T-helper 17 cell (primary cell): ENCODE results near the gene PDP2. TPM values are rescaled to one million over a fixed set of nuclear protein-coding genes. Genes with fewer than 3 reads are reported as not detected.

Source experiments
- ATAC-seq: fragments of 150-1000 bp; cut with Tn5 transposase; 2 replicates; pipeline ENCODE4 v1.10.0; 2021; ENCODE audit warnings: mild to moderate bottlenecking, moderate library complexity
- DNase-seq, 3 donors: peaks; one replicate each; pipeline versions ENCODE4 v3.0.0 to v3.0.0-alpha.2; 2020 to 2021
- H3K9me3 ChIP-seq: one replicate; pipeline ENCODE4 v1.7.0; 2013; ENCODE audit warnings: low read length, mild to moderate bottlenecking; ENCODE audit not compliant: control insufficient read depth, poor library complexity, severe bottlenecking
- H3K27ac Mint-ChIP-seq: one replicate; pipeline ENCODE4 v1.8.0; 2022; ENCODE audit warnings: mild to moderate bottlenecking, moderate library complexity, mixed read lengths
- H3K27me3 Mint-ChIP-seq: one replicate; pipeline ENCODE4 v1.8.0; 2022; ENCODE audit warnings: mixed read lengths
- H3K36me3 Mint-ChIP-seq: one replicate; pipeline ENCODE4 v1.8.0; 2022; ENCODE audit warnings: low read depth, mixed read lengths
- H3K4me1 Mint-ChIP-seq: one replicate; pipeline ENCODE4 v1.8.0; 2022; ENCODE audit warnings: mild to moderate bottlenecking, mixed read lengths
- H3K4me3 Mint-ChIP-seq: one replicate; pipeline ENCODE4 v1.8.0; 2022; ENCODE audit warnings: mild to moderate bottlenecking, moderate library complexity, mixed read lengths
- total RNA-seq, 4 donors: library from RNA in 2 of 4; stranded (reverse) in 2 of 4; gene quantifications; one replicate each; pipeline ENCODE4 v1.2.3 and lab custom pipeline; 2022 to 2026

PDP2 gene
- total RNA-seq, 2 donors from 2014 or later, result 5.8 to 8.9 TPM

DNA sequence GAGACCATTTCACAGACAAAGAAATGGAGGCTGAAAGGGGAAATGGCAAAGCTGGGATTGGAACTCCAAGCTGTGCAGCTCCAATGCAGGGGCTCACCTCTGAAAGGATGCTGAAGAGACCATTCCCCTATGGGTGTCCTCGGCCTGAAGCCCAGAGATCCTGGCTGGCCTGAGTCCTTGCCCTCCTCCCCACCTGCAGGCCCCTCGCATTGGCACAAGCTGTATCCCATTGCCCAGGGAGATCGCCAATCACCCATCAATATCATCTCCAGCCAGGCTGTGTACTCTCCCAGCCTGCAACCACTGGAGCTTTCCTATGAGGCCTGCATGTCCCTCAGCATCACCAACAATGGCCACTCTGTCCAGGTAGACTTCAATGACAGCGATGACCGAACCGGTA, 33.5 kb upstream of the PDP2 start:
- peaks cover 2% of the 10 kb centered on the region for H3K4me1 Mint-ChIP-seq
- no peak for DNase-seq
- H3K4me3 Mint-ChIP-seq, result no peak overlapping the region
- H3K27me3 Mint-ChIP-seq, result peaks cover 53% of the 10 kb centered on the region
- no peak for ATAC-seq
- no peaks in the 10 kb centered on the region for H3K9me3 ChIP-seq
- no peak overlapping the region for H3K27ac Mint-ChIP-seq
- H3K36me3 Mint-ChIP-seq, result peaks cover 2% of the 10 kb centered on the region

DNA sequence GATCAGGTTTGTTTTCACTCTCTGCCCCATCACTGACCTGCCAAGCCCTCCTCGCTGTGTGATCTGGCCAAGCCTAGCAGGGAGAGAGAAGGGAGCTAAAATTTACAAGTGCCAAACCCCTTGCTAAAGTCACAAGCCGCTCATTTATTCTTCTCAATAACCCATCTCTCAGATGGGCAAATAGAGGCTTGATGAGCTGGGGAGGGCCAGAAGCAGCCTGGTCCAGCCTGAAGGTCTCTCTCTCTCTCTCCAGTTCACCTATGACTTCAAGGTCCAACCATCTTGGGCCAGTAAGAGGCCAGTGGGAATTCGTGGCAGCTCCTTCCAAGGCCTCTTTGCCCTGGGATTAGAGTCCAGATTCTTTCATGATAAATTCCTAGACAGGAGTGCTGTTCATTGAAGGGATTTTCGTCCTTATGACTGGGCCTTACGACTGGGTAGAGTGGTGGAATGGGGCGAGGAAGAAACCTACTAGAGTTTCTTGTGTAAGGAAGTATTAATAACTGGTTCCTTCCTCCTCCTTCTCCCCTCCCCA, 32.7 kb upstream of the PDP2 start:
- Mint-ChIP-seq H3K4me3 (no peak overlapping the region), H3K4me1 (peaks cover 2% of the 10 kb centered on the region), H3K27ac (no peak overlapping the region), H3K27me3 (peaks cover 49% of the 10 kb centered on the region), H3K36me3 (peaks cover 2% of the 10 kb centered on the region)
- DNase-seq (no peak), ATAC-seq (no peak)
- H3K9me3 ChIP-seq, result no peaks in the 10 kb centered on the region

DNA sequence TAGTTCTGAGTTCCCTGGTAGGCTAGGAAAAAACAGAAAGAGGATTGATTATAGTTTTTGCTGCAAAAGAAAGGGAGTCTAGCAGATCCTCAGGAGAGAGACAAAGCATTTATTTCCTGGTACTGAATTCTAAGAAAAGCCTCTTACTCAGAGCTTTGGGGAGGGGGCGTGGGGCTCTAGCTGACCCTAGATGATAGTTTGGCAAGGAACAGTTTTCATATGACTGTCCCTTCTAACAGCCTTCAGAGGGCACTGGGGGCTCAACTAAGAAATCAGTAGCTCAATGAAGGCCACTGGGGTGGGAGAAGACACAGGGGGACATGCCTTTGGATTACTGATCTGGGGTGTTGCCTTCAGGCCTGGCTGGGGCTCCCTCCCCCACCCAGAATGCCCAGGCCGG, 32.1 kb upstream of the PDP2 start:
- Mint-ChIP-seq H3K4me1 (peaks cover 2% of the 10 kb centered on the region), H3K4me3 (no peak overlapping the region), H3K36me3 (peaks cover 2% of the 10 kb centered on the region), H3K27me3 (peaks cover 43% of the 10 kb centered on the region), H3K27ac (no peak overlapping the region)
- H3K9me3 ChIP-seq, result no peaks in the 10 kb centered on the region
- DNase-seq, result no peak
- ATAC-seq, result no peak

DNA sequence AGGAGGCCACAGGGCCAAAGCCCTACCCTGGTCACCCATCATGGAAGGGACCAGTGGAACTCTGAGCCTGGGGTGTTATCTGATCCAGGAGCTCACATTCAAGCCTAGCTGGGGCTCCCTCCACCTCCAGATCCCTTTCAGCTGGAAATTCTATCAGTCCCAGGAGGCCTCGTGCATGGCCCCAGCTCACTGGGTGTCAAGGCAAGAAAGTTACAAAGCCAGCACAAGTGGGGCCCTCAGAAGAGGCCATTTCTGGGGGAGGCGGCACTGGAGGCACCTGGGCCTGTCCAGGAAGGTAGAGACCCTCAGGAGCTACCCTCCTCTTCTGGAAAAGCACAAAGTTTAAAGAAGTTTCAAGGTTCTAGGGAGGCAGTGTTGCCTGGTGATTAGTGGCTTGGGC, 31.3 kb upstream of the PDP2 start:
- peaks cover 2% of the 10 kb centered on the region for H3K36me3 Mint-ChIP-seq
- no peak for ATAC-seq
- H3K4me3 Mint-ChIP-seq, result no peak overlapping the region
- H3K27ac Mint-ChIP-seq, result no peak overlapping the region
- H3K4me1 Mint-ChIP-seq, result peaks cover 1% of the 10 kb centered on the region
- peaks cover 35% of the 10 kb centered on the region for H3K27me3 Mint-ChIP-seq
- no peaks in the 10 kb centered on the region for H3K9me3 ChIP-seq
- no peak for DNase-seq

DNA sequence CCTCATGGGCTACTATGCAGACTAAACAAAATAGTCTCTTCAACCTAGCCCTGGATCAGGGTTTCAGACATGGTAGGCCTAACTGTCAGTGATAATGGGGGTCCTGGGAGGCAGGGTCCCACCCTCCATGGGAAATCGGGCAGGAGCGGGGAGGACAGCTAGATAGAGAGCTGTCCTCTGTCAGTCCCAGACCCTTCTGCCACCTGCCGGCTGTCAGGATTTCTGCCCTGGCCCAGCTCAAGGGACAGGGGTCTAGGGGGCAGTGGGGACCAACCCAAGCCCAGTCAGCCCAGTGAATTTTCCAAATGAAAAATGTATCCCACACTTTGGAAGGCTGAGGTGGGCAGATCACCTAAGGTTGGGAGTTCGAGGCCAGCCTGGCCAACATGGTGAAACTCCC, 30.8 kb upstream of the PDP2 start:
- ATAC-seq (no peak), DNase-seq (no peak)
- H3K27me3 Mint-ChIP-seq, result peaks cover 34% of the 10 kb centered on the region
- no peak overlapping the region for H3K4me3 Mint-ChIP-seq
- H3K9me3 ChIP-seq, result no peaks in the 10 kb centered on the region
- H3K36me3 Mint-ChIP-seq, result peaks cover 2% of the 10 kb centered on the region
- H3K27ac Mint-ChIP-seq, result no peak overlapping the region
- H3K4me1 Mint-ChIP-seq, result peaks cover 2% of the 10 kb centered on the region

DNA sequence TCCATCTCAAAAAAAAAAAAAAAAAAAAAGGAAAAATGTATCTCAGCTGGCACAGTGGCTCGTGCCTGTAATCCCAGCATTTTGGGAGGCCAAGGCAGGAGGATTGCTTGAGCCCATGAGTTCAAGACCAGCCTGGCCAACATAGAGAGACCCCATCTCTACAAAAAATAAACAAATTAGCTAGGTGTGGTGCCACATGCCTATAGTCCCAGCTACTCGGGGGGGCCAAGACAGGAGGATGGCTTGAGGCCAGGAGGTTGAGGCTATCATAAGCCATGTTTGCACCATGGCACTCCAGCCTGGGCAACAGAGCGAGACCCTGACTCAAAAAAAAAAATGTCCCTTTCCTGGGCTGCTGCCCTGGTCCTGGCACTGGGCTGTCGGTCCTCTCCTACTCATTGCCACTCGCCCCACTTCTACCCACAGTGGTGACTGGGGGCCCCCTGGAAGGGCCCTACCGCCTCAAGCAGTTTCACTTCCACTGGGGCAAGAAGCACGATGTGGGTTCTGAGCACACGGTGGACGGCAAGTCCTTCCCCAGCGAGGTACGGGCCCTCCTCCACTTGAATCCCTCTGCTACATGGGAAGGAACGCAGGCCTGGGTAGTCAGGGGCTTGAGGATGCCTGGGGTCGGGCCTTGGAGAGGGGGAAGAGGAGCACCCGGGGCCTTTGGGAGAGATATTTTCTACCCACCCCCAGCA, 30.1 kb upstream of the PDP2 start:
- ATAC-seq, result no peak
- H3K9me3 ChIP-seq, result no peaks in the 10 kb centered on the region

DNA sequence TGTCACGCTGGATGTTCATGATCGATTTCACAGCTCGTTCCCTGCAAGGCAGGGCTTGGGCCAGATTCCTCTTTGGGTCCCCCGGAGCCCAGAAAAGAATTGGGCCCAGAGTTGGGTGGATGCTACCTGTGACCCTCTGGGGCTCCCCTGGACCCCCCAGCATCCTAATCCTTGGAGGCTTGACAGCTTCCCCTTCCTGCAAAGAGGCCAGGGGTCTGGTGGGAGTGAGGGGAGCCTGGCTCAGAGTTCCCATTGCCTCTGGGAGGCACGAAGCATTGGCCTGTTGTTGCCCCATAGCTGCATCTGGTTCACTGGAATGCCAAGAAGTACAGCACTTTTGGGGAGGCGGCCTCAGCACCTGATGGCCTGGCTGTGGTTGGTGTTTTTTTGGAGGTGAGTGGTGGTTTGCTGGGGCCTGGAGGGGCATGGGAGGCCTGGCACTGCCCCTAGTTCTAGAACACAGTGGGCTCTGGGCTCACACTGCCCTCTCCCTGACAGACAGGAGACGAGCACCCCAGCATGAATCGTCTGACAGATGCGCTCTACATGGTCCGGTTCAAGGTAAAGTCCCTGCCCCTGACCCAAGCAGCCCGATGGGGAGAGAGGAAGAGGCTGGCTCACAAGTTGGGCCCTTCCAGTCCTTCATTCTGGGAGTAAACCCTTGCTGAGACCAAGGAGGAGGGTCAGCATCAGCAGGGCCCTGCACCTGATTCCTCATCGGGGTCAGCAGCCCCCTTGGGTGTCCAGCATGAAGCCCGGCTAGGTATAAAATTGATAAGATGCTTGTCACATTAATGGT, 28.9 kb upstream of the PDP2 start:
- Mint-ChIP-seq H3K27ac (no peak overlapping the region), H3K4me3 (no peak overlapping the region), H3K27me3 (peaks cover 19% of the 10 kb centered on the region), H3K4me1 (peaks cover 2% of the 10 kb centered on the region), H3K36me3 (no peaks in the 10 kb centered on the region)
- ATAC-seq, result no peak
- no peak for DNase-seq
- no peaks in the 10 kb centered on the region for H3K9me3 ChIP-seq

More for the DNA sequence above, 30.1 kb upstream of the PDP2 start:
- no peak overlapping the region for H3K4me3 Mint-ChIP-seq
- peaks cover 30% of the 10 kb centered on the region for H3K27me3 Mint-ChIP-seq
- peaks cover 2% of the 10 kb centered on the region for H3K36me3 Mint-ChIP-seq
- H3K27ac Mint-ChIP-seq, result no peak overlapping the region
- peaks cover 2% of the 10 kb centered on the region for H3K4me1 Mint-ChIP-seq
- DNase-seq, result no peak

DNA sequence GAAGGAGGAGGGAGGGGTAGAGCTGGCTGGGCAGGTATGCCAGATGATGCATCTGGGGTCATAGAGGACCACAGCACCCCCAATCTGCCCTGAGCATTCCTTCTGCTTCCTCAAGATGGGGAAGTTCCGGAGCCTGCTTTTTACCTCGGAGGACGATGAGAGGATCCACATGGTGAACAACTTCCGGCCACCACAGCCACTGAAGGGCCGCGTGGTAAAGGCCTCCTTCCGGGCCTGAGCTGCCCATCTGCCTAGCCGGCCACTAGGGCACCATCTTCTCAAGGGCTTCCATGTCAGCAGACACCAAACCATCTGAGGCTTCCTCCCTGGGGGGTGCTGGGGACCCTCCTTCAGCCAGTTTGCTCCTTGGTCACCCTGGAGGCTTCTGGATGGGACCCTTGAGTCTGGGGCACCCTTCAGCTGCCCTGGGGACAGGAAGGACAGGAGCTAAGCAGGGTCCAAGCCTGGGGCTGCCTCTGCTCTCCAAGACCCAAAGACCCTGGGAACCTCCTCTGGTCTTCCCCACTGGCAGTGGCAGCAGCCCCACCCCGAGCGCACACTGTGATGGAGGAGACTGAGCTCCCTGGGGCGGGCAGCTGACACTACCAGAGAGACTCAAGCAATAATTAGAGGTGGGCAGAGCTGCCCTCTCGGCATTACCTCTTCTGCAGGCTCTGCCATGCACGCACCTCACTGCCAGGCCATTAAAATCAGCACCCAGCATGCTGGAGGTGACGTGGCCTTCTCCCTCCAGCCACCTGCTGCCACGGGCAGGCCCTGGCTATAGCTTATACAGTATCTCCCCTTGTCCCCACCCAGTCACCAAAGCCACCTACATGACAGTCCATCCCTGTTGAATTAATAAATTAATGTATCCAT, 26.8 kb upstream of the PDP2 start:
- Mint-ChIP-seq H3K27ac (no peak overlapping the region), H3K36me3 (no peaks in the 10 kb centered on the region), H3K4me1 (peaks cover 4% of the 10 kb centered on the region), H3K4me3 (no peak overlapping the region), H3K27me3 (peaks cover 2% of the 10 kb centered on the region)
- DNase-seq (no peak), ATAC-seq (no peak)
- no peaks in the 10 kb centered on the region for H3K9me3 ChIP-seq

DNA sequence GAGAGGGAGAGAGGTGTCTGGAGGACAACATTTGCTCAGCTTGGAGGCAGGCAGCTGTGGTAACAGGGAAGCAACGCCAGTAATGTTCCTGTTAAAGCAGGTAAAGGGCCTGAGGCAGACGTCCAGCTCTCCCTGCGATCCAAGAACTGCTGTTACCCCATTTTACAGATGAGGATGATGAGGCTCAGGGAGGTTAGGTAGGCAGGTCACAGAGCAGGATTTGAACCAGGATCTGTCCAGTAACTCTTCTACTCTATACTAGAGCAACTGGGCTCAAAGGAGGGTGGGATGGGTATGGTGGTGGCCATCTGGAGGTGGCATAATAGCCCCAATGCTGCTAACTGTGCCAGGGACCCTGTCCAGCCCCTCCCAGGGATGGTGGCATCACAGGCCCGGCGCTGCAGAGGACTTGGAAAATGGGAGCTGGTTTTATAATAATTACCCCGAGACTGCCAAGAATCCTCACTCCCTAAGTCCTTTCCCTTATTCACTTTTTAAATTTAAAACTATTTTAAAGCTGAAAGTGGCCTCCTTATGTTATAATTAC, 24.1 kb upstream of the PDP2 start:
- Mint-ChIP-seq H3K27ac (no peak overlapping the region), H3K4me1 (peaks cover 7% of the 10 kb centered on the region), H3K27me3 (no peaks in the 10 kb centered on the region), H3K36me3 (no peaks in the 10 kb centered on the region), H3K4me3 (no peak overlapping the region)
- no peaks in the 10 kb centered on the region for H3K9me3 ChIP-seq
- DNase-seq (no peak), ATAC-seq (no peak)

DNA sequence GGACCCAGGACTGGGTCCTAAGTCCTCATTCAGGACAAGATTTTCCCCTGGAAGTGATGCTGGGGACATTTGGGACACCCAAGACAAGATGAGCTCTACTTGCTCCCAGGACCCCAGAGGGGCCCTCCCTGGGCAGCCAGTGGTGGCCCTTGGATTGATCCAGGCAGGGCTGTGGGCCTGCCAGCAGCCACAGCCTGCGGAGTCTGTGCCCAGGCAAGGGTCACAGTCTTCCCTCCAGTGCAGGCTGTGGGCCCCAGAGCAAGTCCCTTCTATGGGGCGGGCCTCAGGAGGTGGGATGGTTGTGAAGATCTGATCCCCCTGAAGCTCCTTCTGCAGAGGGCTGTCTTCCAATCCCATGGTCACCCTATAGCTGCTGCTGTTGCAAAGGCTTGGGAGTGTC, 23.5 kb upstream of the PDP2 start:
- no peak overlapping the region for H3K27ac Mint-ChIP-seq
- DNase-seq, result no peak
- no peaks in the 10 kb centered on the region for H3K27me3 Mint-ChIP-seq

DNA sequence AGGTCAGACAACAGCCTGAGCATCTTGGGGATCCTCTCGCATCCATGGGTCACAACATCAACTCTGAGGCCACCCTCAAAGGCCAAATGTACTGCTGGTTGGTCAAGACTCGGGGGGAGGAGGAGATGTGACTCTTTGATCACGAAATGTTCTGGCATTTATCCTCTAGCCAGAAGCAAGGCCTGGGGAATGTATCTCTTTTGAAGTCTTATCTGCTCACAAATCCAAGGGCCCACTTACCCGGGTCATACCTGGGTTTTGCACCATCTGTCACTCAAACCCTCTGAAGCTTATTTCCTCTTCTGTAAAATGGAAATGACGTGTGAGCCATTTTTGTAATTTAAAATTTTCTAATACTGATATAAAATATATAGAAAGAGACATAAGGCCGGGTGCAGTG, 22.9 kb upstream of the PDP2 start:
- ATAC-seq, result no peak
- H3K27ac Mint-ChIP-seq, result no peak overlapping the region
- H3K36me3 Mint-ChIP-seq, result no peaks in the 10 kb centered on the region
- peaks cover 7% of the 10 kb centered on the region for H3K4me1 Mint-ChIP-seq
- H3K9me3 ChIP-seq, result no peaks in the 10 kb centered on the region
- no peak for DNase-seq
- H3K4me3 Mint-ChIP-seq, result no peak overlapping the region
- no peaks in the 10 kb centered on the region for H3K27me3 Mint-ChIP-seq

More for the DNA sequence above, 23.5 kb upstream of the PDP2 start:
- H3K36me3 Mint-ChIP-seq, result no peaks in the 10 kb centered on the region
- no peaks in the 10 kb centered on the region for H3K9me3 ChIP-seq
- peaks cover 7% of the 10 kb centered on the region for H3K4me1 Mint-ChIP-seq
- ATAC-seq, result no peak
- no peak overlapping the region for H3K4me3 Mint-ChIP-seq

DNA sequence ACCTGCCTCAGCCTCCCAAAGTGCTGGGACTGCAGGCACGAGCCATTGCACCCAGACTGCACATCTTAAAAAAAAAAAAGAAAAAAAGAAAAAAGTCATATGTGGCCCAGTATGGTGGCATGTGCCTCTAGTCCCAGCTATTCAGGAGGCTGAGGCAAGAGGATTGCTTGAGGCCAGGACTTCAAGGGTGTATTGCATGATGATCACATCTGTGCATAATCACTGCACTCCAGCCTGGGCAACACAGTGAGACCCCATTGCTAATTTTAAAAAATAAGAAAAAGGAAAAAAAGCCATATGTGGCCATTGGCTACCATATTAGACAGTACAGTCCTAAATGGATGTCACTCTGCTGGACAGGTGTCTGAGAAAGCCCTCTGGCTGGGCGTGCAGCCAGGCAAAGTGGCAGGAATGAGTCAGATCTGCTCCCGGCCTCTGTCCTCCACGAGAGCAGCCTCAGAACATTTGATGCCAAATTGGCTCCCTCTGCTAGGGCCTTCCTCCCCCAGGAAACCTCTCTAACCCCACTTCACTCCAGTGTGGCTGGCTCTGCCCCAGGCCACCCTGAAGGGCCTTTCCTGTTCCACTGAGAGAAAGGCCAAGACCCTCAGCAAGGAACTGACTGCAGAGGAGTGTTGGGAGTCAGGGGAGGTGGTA, 21.4 kb upstream of the PDP2 start:
- Mint-ChIP-seq H3K27me3 (no peaks in the 10 kb centered on the region), H3K36me3 (no peaks in the 10 kb centered on the region), H3K27ac (no peak overlapping the region), H3K4me1 (peaks cover 7% of the 10 kb centered on the region), H3K4me3 (no peak overlapping the region)
- DNase-seq, result no peak
- no peak for ATAC-seq
- H3K9me3 ChIP-seq, result no peaks in the 10 kb centered on the region
